ENCODE measurements around the gene PCDH9. TPM values are rescaled to one million over a fixed set of nuclear protein-coding genes. Genes with fewer than 3 reads are reported as not detected.

PCDH9 gene
- total RNA-seq, 4 donors from 2014 or later, result 0.64 to 1.1 (median 0.82) TPM

DNA sequence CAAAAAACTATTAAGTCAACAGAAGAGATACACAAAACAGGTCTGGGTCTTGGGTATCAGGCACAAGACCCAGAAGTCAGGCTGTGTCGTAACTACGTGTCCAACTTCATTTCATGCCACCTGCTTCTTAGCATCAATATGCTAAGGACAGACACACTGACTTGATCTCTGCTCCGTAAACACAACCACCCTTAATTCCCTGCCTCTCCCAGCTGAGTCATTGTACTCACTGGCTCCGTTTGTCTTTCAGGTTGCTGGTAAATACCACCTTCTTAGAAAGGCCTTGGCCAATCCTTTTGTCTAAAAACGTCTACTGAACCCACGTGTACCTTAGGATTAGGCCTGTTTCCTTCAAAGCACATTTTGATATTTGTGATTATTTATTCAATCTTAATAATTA lies 726.2 kb downstream of the PCDH9 start:
- Histone ChIP-seq H3K27me3 (no peaks in the 10 kb centered on the region), H3K4me3 (no peak overlapping the region), H3K27ac (no peak overlapping the region), H3K9me3 (no peaks in the 10 kb centered on the region), H3K4me1 (no peaks in the 10 kb centered on the region), H3K36me3 (no peaks in the 10 kb centered on the region)
- 73% methylated on average over 6 of the region's 6 CpGs for WGBS
- DNase-seq (ENCODE audit: low spot score in 2 of 2), result no peak
- TF ChIP-seq POLR2A (IDR thresholded peaks at IDR 0.05) (no peak), EP300 (IDR thresholded peaks at IDR 0.05) (no peak), POLR2AphosphoS5 (IDR thresholded peaks at IDR 0.05) (no peak)
- TF ChIP-seq, protein P1, sequence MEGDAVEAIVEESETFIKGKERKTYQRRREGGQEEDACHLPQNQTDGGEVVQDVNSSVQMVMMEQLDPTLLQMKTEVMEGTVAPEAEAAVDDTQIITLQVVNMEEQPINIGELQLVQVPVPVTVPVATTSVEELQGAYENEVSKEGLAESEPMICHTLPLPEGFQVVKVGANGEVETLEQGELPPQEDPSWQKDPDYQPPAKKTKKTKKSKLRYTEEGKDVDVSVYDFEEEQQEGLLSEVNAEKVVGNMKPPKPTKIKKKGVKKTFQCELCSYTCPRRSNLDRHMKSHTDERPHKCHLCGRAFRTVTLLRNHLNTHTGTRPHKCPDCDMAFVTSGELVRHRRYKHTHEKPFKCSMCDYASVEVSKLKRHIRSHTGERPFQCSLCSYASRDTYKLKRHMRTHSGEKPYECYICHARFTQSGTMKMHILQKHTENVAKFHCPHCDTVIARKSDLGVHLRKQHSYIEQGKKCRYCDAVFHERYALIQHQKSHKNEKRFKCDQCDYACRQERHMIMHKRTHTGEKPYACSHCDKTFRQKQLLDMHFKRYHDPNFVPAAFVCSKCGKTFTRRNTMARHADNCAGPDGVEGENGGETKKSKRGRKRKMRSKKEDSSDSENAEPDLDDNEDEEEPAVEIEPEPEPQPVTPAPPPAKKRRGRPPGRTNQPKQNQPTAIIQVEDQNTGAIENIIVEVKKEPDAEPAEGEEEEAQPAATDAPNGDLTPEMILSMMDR (IDR thresholded peaks at IDR 0.05), result no peak

DNA sequence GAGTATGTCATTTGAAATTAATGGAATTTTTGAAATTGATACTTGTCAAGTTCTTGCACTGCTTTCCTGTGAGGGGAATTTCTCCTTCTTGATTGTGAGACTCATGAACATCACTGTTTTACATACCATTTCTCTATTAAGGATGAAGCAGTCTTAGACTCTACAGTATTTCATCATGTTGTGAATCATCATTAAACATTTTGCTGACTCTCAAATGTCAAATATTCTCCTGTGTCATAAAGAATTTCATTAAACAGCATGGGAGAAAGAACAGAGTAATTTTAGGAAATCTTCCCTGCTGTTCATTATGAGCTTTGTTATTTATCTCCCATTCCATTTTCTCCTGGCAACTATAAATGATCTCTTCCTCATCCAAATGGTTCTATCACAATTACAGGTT lies 729.0 kb downstream of the PCDH9 start:
- no peak overlapping the region for H3K4me3 ChIP-seq
- no peak for DNase-seq (ENCODE audit: low spot score in 2 of 2)
- no peaks in the 10 kb centered on the region for H3K36me3 ChIP-seq
- TF ChIP-seq POLR2AphosphoS5 (IDR thresholded peaks at IDR 0.05) (no peak), EP300 (IDR thresholded peaks at IDR 0.05) (no peak), POLR2A (IDR thresholded peaks at IDR 0.05) (no peak)
- TF ChIP-seq, protein P1 (IDR thresholded peaks at IDR 0.05), result no peak
- H3K27me3 ChIP-seq, result no peaks in the 10 kb centered on the region
- no peaks in the 10 kb centered on the region for H3K4me1 ChIP-seq
- no peaks in the 10 kb centered on the region for H3K9me3 ChIP-seq
- H3K27ac ChIP-seq, result no peak overlapping the region

DNA sequence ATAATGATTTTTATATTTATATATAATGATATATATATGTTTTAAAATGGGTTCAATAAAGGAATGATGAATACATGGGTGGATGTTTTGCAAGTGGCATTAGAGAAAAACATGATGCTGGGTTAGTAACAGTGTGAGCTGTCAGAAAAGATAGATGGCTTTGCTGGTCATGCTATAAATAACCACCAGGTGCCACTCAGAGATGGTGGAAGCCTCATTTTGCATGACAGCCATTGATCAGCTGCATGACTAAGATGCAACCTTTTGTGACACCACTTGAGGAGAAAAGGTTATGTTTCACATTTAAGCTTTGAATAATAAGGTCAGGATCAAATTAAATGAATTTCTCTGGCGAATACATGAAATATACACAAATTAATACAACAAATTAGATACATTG lies 737.7 kb downstream of the PCDH9 start:
- DNase-seq (ENCODE audit: low spot score in 2 of 2), result no peak
- 89% methylated on average over 1 of the region's 1 CpG for WGBS

DNA sequence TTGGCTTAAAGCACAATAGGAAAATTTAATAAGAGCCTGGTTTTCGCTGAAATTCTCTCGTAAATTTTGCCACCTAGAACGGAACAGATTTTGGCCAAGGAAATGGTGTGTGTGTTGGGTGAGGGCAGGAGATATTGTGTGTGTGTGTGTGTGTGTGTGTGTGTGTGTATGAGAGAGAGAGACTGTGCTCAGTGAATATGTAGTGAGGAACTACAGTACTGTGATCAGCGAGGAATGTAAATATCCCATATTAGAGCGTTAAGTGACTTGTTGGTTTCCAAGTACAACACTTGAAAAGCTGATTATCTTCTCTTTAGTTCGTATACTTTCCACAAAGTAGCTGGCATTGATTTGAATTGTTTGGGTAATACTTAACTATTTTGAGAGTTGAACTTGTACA lies 738.9 kb downstream of the PCDH9 start:
- Histone ChIP-seq H3K9me3 (no peaks in the 10 kb centered on the region), H3K27me3 (no peaks in the 10 kb centered on the region), H3K27ac (no peak overlapping the region), H3K4me1 (no peaks in the 10 kb centered on the region), H3K4me3 (no peak overlapping the region), H3K36me3 (no peaks in the 10 kb centered on the region)
- TF ChIP-seq POLR2AphosphoS5 (IDR thresholded peaks at IDR 0.05) (no peak), POLR2A (IDR thresholded peaks at IDR 0.05) (no peak), EP300 (IDR thresholded peaks at IDR 0.05) (no peak)
- TF ChIP-seq, protein P1 (IDR thresholded peaks at IDR 0.05), result no peak
- DNase-seq (ENCODE audit: low spot score in 2 of 2), result no peak
- 90% methylated on average over 6 of the region's 6 CpGs for WGBS

More for the DNA sequence above, 737.7 kb downstream of the PCDH9 start:
- TF ChIP-seq EP300 (IDR thresholded peaks at IDR 0.05) (no peak), POLR2A (IDR thresholded peaks at IDR 0.05) (no peak), POLR2AphosphoS5 (IDR thresholded peaks at IDR 0.05) (no peak)
- TF ChIP-seq, protein P1 (IDR thresholded peaks at IDR 0.05), result no peak
- H3K36me3 ChIP-seq, result no peaks in the 10 kb centered on the region
- no peaks in the 10 kb centered on the region for H3K4me1 ChIP-seq
- no peak overlapping the region for H3K4me3 ChIP-seq
- H3K9me3 ChIP-seq, result no peaks in the 10 kb centered on the region
- no peaks in the 10 kb centered on the region for H3K27me3 ChIP-seq
- no peak overlapping the region for H3K27ac ChIP-seq

DNA sequence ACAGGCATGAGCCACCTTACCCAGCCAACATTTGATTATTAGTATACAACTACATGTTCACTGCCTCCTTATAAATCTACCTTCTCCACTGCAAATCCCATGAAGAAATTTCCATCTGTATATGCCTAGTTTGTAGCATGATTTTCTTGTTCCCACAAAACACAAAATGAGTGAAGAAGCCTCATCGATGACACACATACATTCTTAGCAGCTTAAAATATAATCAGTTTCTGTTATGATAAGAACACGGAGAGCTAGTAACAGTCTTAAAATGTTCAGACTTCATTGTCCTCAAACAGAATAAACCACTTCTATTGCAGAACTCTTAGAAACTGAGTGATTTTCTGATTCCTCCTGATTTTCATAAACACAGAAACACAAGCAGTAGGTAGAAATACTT lies 740.5 kb downstream of the PCDH9 start:
- no peak overlapping the region for H3K4me3 ChIP-seq
- TF ChIP-seq, protein P1 (IDR thresholded peaks at IDR 0.05), result no peak
- TF ChIP-seq EP300 (IDR thresholded peaks at IDR 0.05) (no peak), POLR2AphosphoS5 (IDR thresholded peaks at IDR 0.05) (no peak), POLR2A (IDR thresholded peaks at IDR 0.05) (no peak)
- no peaks in the 10 kb centered on the region for H3K9me3 ChIP-seq
- no peaks in the 10 kb centered on the region for H3K4me1 ChIP-seq
- 85% methylated on average over 2 of the region's 2 CpGs for WGBS
- no peak overlapping the region for H3K27ac ChIP-seq
- DNase-seq (ENCODE audit: low spot score in 2 of 2), result no peak
- H3K36me3 ChIP-seq, result no peaks in the 10 kb centered on the region
- H3K27me3 ChIP-seq, result no peaks in the 10 kb centered on the region

Measured in suprapubic skin (tissue), 4 donors.